Suprapubic skin (tissue), 4 donors: ENCODE measurements around the gene RPL36AL.
A peak's percentile ranks its signal among the peaks of the same experiment; 100 is the strongest.

Source experiments
- CTCF ChIP-seq, 2 donors: fragments of 200-600 bp in 1 of 2; fragments of 450-650 bp in 1 of 2; sonication (generic) in 1 of 2; IDR thresholded peaks; one replicate each; pipeline ENCODE4 v1.5.1; 2016 to 2019; ENCODE audit warnings: antibody characterized with exemption in 2 of 2, mild to moderate bottlenecking in 1 of 2, moderate library complexity in 1 of 2
- EP300 ChIP-seq: sonication (generic); formaldehyde crosslinking; IDR thresholded peaks from one replicate; pipeline ENCODE4 v1.6.1; 2017; ENCODE audit warnings: antibody characterized with exemption
- POLR2A ChIP-seq, 2 donors: fragments of 450-650 bp; IDR thresholded peaks; one replicate each; pipeline ENCODE4 v1.6.1; 2017; ENCODE audit warnings: antibody characterized with exemption in 2 of 2, mild to moderate bottlenecking in 2 of 2, moderate library complexity in 2 of 2
- POLR2AphosphoS5 ChIP-seq, 3 donors: sonication (generic); formaldehyde crosslinking; IDR thresholded peaks; one replicate each; pipeline ENCODE4 v1.6.1; 2017; ENCODE audit warnings: antibody characterized with exemption in 3 of 3

- TF ChIP-seq POLR2A (IDR thresholded peaks at IDR 0.05) (no peak), CTCF (IDR thresholded peaks at IDR 0.05) (no peak), POLR2AphosphoS5 (IDR thresholded peaks at IDR 0.05) (peak in 1 of 3 donors; percentile 16), EP300 (no peak)
These were observed 14.3 kb upstream of the RPL36AL start, which contains the start of gene DNAAF2 for GRCh38 chr14:49634547-49635334.
